ENCODE data around the gene ACTN4.

ACTN4 gene

GRCh38 chr19:38733241-38733492 is 85.7 kb downstream of the ACTN4 start:
- Histone ChIP-seq H3K4me3 (no peak overlapping the region), H3K27me3 (ENCODE audit: low read depth) (no peaks in the 10 kb centered on the region), H3K36me3 (replicated peaks) (peaks cover 12% of the 10 kb centered on the region), H3K4me1 (no peaks in the 10 kb centered on the region), H3K9me3 (no peaks in the 10 kb centered on the region)
- in situ Hi-C loops (cut with MboI; ENCODE audit: low sequenced_read_pairs) = no loop called here
- DNase-seq (ENCODE audit: low spot score in 2 of 2) = no peak

- Histone ChIP-seq H3K4me1 (no peaks in the 10 kb centered on the region), H3K36me3 (replicated peaks) (peaks cover 10% of the 10 kb centered on the region), H3K27me3 (ENCODE audit: low read depth) (no peaks in the 10 kb centered on the region), H3K4me3 (no peak overlapping the region), H3K9me3 (no peaks in the 10 kb centered on the region)
- in situ Hi-C loops (cut with MboI; ENCODE audit: low sequenced_read_pairs) = no loop called here
- no peak for DNase-seq (ENCODE audit: low spot score in 2 of 2)
These were observed 86.2 kb downstream of the ACTN4 start for GRCh38 chr19:38733493-38734175.

- in situ Hi-C loops (cut with MboI; ENCODE audit: low sequenced_read_pairs) = no loop called here
- H3K4me1 ChIP-seq = no peaks in the 10 kb centered on the region
These were observed 86.7 kb downstream of the ACTN4 start for GRCh38 chr19:38734176-38734425.

GRCh38 chr19:38734426-38735256 is 87.2 kb downstream of the ACTN4 start:
- in situ Hi-C loops (cut with MboI; ENCODE audit: low sequenced_read_pairs) = no loop called here
- Histone ChIP-seq H3K4me3 (no peak overlapping the region), H3K27me3 (ENCODE audit: low read depth) (no peaks in the 10 kb centered on the region), H3K36me3 (replicated peaks) (peaks cover 5% of the 10 kb centered on the region), H3K9me3 (no peaks in the 10 kb centered on the region), H3K4me1 (no peaks in the 10 kb centered on the region)
- DNase-seq (ENCODE audit: low spot score in 2 of 2) = no peak

More at GRCh38 chr19:38734176-38734425, 86.7 kb downstream of the ACTN4 start:
- no peaks in the 10 kb centered on the region for H3K27me3 ChIP-seq (ENCODE audit: low read depth)
- H3K4me3 ChIP-seq = no peak overlapping the region
- H3K9me3 ChIP-seq = no peaks in the 10 kb centered on the region
- DNase-seq (ENCODE audit: low spot score in 2 of 2) = no peak
- H3K36me3 ChIP-seq (replicated peaks) = peaks cover 5% of the 10 kb centered on the region

GRCh38 chr19:38735257-38735686 is 87.8 kb downstream of the ACTN4 start:
- Histone ChIP-seq H3K27me3 (ENCODE audit: low read depth) (no peaks in the 10 kb centered on the region), H3K9me3 (no peaks in the 10 kb centered on the region), H3K4me3 (no peak overlapping the region), H3K36me3 (replicated peaks) (peaks cover 5% of the 10 kb centered on the region), H3K4me1 (no peaks in the 10 kb centered on the region)
- DNase-seq (ENCODE audit: low spot score in 2 of 2) = peak in 1 of 2 experiments; percentile 51
- in situ Hi-C loops (cut with MboI; ENCODE audit: low sequenced_read_pairs) = no loop called here

- H3K4me1 ChIP-seq = no peaks in the 10 kb centered on the region
- peak in 1 of 2 experiments; percentile 73 for DNase-seq (ENCODE audit: low spot score in 2 of 2)
These were observed 88.6 kb downstream of the ACTN4 start for GRCh38 chr19:38736036-38736412.

GRCh38 chr19:38736413-38737280 is 89.2 kb downstream of the ACTN4 start:
- DNase-seq (ENCODE audit: low spot score in 2 of 2) = peak in 1 of 2 experiments; percentile 86
- Histone ChIP-seq H3K9me3 (no peaks in the 10 kb centered on the region), H3K4me3 (peak overlapping the region; percentile 24), H3K4me1 (no peaks in the 10 kb centered on the region), H3K36me3 (replicated peaks) (no peaks in the 10 kb centered on the region), H3K27me3 (ENCODE audit: low read depth) (no peaks in the 10 kb centered on the region)
- in situ Hi-C loops (cut with MboI; ENCODE audit: low sequenced_read_pairs) = no loop called here

More at GRCh38 chr19:38736036-38736412, 88.6 kb downstream of the ACTN4 start:
- Histone ChIP-seq H3K4me3 (peak overlapping the region; percentile 24), H3K27me3 (ENCODE audit: low read depth) (no peaks in the 10 kb centered on the region), H3K36me3 (replicated peaks) (no peaks in the 10 kb centered on the region; the same call in 1 of the 2 replicates), H3K9me3 (no peaks in the 10 kb centered on the region)
- in situ Hi-C loops (cut with MboI; ENCODE audit: low sequenced_read_pairs) = no loop called here

GRCh38 chr19:38737281-38737865 is 89.9 kb downstream of the ACTN4 start:
- no peaks in the 10 kb centered on the region for H3K27me3 ChIP-seq (ENCODE audit: low read depth)
- H3K4me1 ChIP-seq = no peaks in the 10 kb centered on the region
- DNase-seq (ENCODE audit: low spot score in 2 of 2) = no peak
- H3K9me3 ChIP-seq = no peaks in the 10 kb centered on the region
- no peak overlapping the region for H3K4me3 ChIP-seq
- H3K36me3 ChIP-seq (replicated peaks) = no peaks in the 10 kb centered on the region
- in situ Hi-C loops (cut with MboI; ENCODE audit: low sequenced_read_pairs) = no loop called here

GRCh38 chr19:38737921-38738737 is 90.7 kb downstream of the ACTN4 start:
- DNase-seq (ENCODE audit: low spot score in 2 of 2) = no peak
- H3K9me3 ChIP-seq = no peaks in the 10 kb centered on the region
- no peaks in the 10 kb centered on the region for H3K27me3 ChIP-seq (ENCODE audit: low read depth)
- H3K4me3 ChIP-seq = no peak overlapping the region
- in situ Hi-C loops (cut with MboI; ENCODE audit: low sequenced_read_pairs) = no loop called here
- no peaks in the 10 kb centered on the region for H3K36me3 ChIP-seq (replicated peaks)
- no peaks in the 10 kb centered on the region for H3K4me1 ChIP-seq

- in situ Hi-C loops (cut with MboI; ENCODE audit: low sequenced_read_pairs) = no loop called here
- DNase-seq (ENCODE audit: low spot score in 2 of 2) = no peak
These were observed 92.2 kb downstream of the ACTN4 start for GRCh38 chr19:38739440-38740256.

GRCh38 chr19:38740257-38740592 is 92.8 kb downstream of the ACTN4 start:
- no peak for DNase-seq (ENCODE audit: low spot score in 2 of 2)

More at GRCh38 chr19:38739440-38740256, 92.2 kb downstream of the ACTN4 start:
- Histone ChIP-seq H3K4me1 (no peaks in the 10 kb centered on the region), H3K27me3 (ENCODE audit: low read depth) (no peaks in the 10 kb centered on the region), H3K4me3 (no peak overlapping the region), H3K36me3 (replicated peaks) (no peaks in the 10 kb centered on the region), H3K9me3 (no peaks in the 10 kb centered on the region)

GRCh38 chr19:38740932-38741331 is 93.5 kb downstream of the ACTN4 start:
- Histone ChIP-seq H3K27me3 (ENCODE audit: low read depth) (no peaks in the 10 kb centered on the region), H3K4me1 (no peaks in the 10 kb centered on the region), H3K4me3 (no peak overlapping the region), H3K9me3 (no peaks in the 10 kb centered on the region), H3K36me3 (replicated peaks) (no peaks in the 10 kb centered on the region)
- in situ Hi-C loops (cut with MboI; ENCODE audit: low sequenced_read_pairs) = no loop called here
- DNase-seq (ENCODE audit: low spot score in 2 of 2) = no peak

More at GRCh38 chr19:38740257-38740592, 92.8 kb downstream of the ACTN4 start:
- Histone ChIP-seq H3K4me1 (no peaks in the 10 kb centered on the region), H3K27me3 (ENCODE audit: low read depth) (no peaks in the 10 kb centered on the region), H3K4me3 (no peak overlapping the region), H3K9me3 (no peaks in the 10 kb centered on the region), H3K36me3 (replicated peaks) (no peaks in the 10 kb centered on the region)
- in situ Hi-C loops (cut with MboI; ENCODE audit: low sequenced_read_pairs) = no loop called here

Measured in HAP-1 (cell line).